GM10266 (cell line): ENCODE measurements around the gene TRAF3.

Experiments
- DNase-seq: peaks from one replicate; pipeline ENCODE4 v3.0.0; 2012; ENCODE audit errors: extremely low spot score
- TF ChIP-seq, protein P1 (sequence below): IDR thresholded peaks from 2 replicates; pipeline ENCODE4 v1.5.1; 2012; ENCODE audit warnings: mild to moderate bottlenecking, low read depth; ENCODE audit not compliant: control insufficient read depth, insufficient read depth; ENCODE audit errors: missing control alignments

The TRAF3 gene

DNA sequence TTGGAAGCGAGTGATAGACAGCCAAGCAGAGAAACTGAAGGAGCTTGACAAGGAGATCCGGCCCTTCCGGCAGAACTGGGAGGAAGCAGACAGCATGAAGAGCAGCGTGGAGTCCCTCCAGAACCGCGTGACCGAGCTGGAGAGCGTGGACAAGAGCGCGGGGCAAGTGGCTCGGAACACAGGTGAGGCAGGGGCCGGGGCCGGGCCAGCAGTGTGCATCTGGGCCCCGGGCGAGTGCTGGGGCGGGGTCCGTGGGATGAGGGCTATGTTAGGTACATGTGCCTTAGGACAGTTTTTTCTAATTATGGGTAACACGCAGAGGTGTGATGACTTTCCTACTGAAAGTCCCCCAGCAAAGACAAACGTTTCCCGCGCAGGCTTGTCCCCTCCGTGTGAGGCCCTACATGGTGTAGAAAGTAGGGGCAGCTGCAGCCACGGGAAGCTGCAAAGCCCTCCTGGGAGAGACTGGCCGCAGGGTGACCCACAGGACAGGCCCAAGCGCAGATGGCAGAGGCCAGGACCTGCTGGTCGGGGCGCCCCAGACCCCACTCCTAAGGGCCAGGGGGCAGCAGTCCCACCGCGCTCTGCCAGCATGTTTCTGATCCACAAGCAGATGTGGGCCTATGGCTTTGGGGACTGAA lies 126.1 kb downstream of the TRAF3 start:
- TF ChIP-seq, protein P1, sequence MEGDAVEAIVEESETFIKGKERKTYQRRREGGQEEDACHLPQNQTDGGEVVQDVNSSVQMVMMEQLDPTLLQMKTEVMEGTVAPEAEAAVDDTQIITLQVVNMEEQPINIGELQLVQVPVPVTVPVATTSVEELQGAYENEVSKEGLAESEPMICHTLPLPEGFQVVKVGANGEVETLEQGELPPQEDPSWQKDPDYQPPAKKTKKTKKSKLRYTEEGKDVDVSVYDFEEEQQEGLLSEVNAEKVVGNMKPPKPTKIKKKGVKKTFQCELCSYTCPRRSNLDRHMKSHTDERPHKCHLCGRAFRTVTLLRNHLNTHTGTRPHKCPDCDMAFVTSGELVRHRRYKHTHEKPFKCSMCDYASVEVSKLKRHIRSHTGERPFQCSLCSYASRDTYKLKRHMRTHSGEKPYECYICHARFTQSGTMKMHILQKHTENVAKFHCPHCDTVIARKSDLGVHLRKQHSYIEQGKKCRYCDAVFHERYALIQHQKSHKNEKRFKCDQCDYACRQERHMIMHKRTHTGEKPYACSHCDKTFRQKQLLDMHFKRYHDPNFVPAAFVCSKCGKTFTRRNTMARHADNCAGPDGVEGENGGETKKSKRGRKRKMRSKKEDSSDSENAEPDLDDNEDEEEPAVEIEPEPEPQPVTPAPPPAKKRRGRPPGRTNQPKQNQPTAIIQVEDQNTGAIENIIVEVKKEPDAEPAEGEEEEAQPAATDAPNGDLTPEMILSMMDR: no peak
- DNase-seq: no peak

DNA sequence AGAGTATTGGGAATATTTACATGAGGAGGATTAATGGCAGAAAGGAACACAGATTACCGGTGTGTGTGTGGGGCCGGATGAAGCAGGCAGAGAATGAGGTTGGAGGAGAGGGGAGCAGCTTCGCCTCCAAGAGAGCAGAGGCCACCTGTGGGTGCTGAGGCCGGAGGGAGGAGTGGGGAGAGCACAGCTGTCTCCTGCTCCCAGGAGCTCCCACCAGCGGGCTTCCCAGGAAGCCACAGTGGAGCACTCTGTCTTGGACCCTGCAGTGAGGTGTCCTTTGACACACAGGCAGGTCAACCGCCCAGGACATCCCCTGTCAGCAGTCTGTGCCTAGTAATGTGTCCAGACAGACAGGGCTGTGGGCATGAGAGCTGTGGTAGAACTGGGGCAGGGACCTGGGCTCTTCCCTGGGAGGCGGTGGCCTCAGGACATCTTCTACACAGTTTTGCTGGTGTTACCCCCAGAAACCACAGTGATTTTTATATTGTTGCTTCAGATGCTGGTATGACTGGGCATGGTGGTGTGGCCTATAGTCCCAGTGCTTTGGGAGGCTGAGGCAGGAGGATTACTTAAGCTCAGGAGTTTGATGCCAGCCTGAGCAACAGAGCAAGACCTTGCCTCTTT lies 126.8 kb downstream of the TRAF3 start:
- TF ChIP-seq, protein P1: no peak
- no peak for DNase-seq

DNA sequence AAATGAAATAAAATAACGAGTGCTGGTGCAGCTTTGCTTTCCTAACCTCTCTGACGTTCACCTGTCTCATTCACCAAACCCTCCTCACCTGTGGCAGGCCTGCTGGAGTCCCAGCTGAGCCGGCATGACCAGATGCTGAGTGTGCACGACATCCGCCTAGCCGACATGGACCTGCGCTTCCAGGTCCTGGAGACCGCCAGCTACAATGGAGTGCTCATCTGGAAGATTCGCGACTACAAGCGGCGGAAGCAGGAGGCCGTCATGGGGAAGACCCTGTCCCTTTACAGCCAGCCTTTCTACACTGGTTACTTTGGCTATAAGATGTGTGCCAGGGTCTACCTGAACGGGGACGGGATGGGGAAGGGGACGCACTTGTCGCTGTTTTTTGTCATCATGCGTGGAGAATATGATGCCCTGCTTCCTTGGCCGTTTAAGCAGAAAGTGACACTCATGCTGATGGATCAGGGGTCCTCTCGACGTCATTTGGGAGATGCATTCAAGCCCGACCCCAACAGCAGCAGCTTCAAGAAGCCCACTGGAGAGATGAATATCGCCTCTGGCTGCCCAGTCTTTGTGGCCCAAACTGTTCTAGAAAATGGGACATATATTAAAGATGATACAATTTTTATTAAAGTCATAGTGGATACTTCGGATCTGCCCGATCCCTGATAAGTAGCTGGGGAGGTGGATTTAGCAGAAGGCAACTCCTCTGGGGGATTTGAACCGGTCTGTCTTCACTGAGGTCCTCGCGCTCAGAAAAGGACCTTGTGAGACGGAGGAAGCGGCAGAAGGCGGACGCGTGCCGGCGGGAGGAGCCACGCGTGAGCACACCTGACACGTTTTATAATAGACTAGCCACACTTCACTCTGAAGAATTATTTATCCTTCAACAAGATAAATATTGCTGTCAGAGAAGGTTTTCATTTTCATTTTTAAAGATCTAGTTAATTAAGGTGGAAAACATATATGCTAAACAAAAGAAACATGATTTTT lies 128.2 kb downstream of the TRAF3 start:
- no peak for DNase-seq
- TF ChIP-seq, protein P1: no peak

DNA sequence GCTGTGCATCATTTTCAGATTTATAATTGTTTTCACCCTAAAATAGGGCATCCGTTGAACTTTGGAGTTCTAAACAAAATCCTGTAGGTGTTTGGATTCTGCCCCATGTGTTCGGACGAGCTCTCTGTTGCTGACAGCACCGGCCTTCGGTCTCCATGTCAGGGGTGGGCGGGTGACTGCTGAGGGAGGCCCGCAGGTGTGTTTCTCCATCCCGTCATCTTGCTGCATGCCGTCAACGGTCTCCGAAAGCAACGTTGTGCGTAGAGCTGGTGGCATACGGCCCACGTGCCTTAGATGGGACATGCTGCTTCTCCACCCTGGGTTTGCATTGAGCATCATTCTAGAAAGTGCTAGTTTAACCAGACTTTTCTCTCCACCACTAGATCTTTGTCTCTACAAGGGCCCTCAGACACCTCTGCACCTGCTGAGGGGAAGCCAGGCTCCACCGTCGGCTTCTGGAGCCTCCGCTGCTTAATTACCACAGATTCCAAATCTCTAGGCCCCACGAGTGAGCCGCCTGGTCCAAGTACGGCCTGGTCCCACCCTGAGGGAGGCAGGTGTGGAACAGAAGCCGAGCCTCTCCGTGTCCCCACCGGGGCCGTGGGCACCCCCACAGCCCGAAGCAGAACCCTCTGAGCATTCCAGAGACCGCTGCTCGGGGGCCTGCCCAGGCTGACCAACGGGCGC lies 129.5 kb downstream of the TRAF3 start:
- TF ChIP-seq, protein P1: no peak
- peak; percentile 21 for DNase-seq

DNA sequence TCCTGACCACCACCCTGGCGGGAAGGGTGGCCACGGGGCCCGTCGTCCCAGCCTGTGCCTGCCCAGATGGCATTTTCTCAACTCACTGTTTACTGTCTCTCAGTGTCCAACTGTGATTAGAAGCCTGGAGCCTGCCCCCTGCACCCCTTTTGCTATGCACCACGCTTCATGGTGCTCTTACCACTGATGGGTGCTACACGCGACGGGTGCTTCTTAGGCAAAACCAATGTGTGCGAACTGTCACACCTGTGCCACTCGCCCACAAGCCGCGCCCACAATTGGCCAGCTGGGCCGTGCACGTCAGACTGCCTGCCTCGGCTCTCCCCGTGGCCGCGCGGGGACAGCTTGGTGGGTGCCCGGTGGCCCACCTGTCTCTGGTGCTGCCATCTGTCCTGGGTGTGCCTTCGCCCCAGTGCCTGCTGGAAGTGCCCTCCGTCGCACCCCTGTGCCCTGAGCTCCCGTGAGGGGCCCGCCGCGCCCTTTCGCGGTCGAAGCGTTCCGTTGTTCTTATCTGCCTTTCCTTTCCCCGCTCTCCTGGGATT lies 130.1 kb downstream of the TRAF3 start:
- TF ChIP-seq, protein P1: no peak
- DNase-seq: no peak

DNA sequence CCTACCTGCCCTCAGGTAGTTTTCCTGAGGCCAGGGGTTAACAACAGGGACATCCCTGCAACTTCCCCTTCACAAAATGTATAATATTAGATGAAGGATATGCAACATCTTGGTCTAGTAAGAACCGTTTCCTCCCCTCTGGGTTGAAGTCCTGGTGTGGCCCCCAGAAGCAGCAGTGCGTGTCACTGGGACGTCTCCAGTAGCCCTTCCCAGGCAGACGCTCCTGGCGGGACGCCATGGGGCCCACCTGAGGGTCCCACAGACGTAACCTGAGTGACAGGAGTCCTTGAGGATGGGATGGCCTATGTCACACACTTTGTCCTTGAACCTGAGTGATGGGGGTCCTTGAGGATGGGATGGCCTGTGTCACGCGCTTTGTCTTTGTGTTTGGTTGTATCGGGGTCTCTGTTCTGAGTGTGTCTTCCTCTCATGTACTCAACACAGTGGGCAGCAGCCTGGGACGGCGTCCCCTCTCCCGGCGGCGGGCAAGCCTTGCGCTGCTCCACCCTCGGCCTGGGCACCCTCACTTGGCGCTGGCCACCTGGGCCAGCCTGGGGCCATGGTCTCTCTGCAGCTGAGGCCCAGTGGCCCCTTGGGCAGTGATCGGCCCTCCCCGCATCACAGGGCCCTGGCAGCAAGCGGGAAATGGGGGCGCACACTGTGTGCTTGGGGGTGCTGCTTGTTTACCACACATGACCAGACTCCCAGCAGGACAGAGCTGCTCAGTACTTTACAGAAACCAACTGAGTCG lies 130.9 kb downstream of the TRAF3 start:
- TF ChIP-seq, protein P1: no peak
- peak; percentile 22 for DNase-seq
